Smooth muscle cell of the brain vasculature (primary cell): Measurements from ENCODE around the gene SPOCK1.

Source experiments
- DNase-seq: peaks from one replicate; pipeline ENCODE4 v3.0.0-alpha.2; 2012; ENCODE audit warnings: low read depth, low spot score

The SPOCK1 gene

DNA sequence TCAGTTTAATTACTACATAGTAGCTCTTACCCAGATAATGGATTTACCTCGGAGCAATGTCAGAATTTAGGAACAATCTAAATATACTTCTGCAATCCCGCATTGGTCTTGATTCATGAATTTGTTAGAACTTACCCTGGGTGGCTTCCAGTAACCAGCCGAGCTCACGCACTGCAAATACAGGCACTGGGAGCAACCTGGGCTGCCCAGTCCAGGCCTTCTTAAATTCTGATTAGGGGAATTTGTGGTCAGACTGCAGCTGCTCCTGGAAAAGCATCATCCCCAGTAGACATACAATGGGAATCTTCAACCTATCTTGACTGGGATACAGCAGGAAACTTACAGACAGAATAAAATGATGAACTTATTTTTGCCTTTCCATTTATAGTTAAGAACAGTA is 270.3 kb downstream of the SPOCK1 start:
- no peak for DNase-seq

DNA sequence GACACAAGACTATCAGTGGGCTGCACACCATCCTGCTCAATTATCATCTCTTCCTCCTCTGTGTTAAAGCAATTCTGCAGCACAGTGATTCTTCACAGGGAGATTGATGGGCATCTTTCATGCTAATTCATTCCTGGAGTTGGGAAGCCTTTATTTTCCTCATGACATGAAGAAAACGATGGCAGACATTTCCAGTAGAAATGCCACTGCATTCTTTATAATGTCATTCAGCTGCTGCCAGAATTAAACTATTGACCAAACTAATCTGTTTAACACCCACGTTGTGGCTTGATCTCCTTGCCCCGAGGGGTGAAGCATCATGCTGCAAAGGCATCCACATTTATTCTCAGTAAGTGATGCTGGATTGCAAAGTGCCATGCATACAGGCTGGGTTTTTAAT is 273.0 kb downstream of the SPOCK1 start:
- DNase-seq, result no peak

DNA sequence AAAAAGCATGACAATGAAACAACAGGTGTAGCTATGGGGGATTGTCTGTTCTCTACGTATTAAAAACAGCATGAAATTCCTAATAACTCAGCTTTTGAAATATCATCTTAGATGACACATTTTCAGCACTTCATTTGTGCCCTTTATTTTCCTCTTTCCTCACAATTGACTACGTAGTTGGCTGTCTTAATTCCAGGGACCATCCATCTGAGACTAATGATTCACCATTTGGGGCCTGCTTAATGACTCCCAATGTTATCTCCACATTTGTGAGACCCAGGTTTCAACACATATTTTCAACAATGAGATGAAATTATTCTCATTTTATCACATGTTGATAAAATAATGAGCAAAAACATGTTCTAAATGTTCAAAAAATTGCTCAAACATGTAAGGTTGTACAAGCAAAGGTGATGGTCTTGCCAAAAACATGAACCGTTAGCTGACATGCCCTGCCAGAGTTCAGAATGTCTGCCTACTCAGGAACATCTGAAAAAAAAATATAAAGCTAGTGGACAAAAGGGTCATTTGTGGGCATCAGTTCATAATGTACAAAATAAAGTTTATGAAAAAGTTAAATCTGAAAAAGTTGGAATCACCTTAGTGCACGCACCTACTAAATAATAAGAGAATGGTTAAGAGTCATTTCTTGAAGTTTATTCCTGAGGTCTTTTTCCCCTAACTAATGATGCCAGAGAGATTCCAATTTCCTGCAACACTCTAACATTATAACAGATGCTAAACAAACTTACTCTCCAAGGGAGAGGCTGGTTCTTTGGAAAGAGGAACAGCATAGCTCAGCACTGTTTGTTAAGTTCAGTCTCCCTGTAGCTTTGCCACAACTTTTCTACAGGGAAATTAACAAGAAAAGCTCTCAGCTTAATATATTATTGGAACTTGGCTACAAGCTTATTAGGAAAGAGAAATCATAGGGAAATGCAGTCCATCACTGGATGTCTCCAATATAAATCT is 275.5 kb downstream of the SPOCK1 start:
- DNase-seq, result no peak

DNA sequence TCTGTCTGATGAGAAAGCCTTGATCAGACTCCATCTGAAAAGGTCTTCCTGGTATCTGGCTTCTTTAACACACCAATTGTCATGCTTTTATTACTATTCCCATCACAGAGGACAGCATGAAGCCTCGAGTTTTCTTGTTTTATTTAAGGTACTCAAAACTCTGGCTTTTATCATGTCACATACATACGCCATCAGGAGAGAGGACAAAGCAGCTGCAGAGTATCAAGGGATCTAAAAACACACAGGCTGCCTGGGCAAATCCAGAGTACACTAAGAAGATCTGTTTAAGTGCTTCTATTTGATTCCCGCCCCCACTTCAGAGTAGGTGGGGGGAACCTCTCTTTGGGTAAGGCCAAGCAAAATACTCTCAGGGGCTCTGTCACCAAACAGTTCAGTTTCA is 277.2 kb downstream of the SPOCK1 start:
- DNase-seq, result no peak

DNA sequence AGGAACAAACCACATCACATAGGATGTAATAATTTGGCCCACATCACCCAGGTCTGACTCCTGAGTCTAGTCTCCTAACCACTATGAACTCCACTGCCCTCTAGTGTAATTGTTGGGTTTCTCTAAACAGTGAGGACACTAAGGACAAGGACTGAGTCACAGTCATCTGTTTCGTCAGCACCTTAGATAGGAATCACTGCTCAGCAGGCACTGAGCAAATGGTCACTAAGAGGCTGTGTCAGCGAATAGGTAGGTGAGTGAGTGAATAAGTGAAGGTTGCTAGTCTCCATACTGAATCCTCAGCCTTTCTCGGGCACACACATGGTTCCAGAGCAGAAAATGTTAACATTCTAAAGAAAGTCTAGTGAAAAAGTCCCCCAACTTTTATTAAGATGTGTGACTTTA is 278.6 kb downstream of the SPOCK1 start:
- no peak for DNase-seq

DNA sequence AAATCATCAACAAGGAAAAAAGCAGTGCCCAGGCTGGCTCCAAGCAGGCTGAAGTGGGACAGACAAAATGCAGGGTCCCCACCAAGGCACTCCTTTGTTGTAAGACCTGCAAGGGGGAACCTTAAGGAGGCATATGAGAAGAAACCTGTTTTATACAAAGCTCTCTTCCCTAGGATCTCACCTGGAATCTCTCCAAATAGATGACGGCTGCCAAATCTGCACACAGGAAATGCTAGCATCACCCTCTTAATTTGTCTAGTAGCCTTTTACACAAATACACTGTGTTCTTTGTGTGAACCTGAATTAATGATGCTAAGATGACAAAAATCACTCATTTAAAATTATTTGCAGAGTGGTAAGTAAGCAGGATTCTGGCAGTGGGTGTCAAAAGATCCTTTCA is 280.2 kb downstream of the SPOCK1 start:
- no peak for DNase-seq

GRCh38 chr5:137218471-137218870 is 280.7 kb downstream of the SPOCK1 start:
- DNase-seq, result no peak

GRCh38 chr5:137217599-137218200 is 281.4 kb downstream of the SPOCK1 start:
- no peak for DNase-seq

- no peak for DNase-seq
These were observed 282.0 kb downstream of the SPOCK1 start for GRCh38 chr5:137216976-137217598.

GRCh38 chr5:137215780-137216179 is 283.3 kb downstream of the SPOCK1 start:
- no peak for DNase-seq

DNA sequence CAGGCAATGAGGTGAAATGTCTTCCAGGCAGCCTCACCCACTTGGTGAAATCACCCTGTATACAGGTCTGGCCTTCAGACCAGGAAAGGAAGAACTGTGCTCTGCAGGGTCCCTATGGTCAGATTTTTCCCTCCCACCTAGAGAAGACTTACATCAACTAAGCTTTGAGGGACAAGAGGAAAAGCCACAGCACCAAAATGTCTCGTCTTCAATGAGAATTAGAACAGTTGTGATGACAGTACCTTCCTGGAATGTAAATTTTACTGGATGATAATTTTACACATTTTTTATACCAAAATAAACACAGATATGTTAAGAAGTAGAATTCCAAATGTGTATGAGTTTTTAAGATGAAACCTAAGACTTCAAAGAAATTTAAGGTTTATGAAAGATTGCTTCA is 283.9 kb downstream of the SPOCK1 start:
- DNase-seq, result no peak

DNA sequence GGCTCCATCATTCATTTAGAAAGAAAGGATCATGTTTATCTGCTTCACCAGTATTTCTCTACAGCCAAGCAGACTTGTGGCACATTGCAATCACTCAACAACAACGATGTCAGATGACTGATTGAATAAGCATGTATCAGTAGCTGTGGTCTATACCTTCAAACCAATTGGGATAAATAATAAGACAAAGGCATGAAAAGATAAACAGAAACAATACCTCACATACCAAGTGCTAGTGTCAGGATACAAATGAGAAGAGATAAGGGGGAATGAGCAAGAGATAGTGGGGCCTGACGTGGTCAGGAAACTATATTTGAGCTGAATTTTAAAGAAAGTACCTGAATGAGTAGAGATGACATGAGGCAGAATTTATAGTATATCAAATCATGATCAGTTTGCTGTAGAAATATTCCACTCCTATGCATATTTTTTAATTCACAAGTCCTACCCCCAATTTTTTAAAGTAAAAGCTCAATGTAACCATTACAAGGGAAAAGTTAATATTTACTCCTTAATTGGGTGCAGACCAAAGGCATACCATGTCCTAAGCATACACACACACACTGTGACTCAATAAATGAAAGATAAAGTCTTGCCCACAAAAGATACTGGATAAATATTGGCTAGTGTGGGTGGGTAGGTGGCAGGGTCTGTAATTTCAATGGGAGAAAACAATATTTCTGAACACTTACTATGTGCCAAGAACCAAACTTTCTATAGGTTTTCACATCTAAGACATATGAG is 284.5 kb downstream of the SPOCK1 start:
- no peak for DNase-seq

GRCh38 chr5:137212471-137212870 is 286.7 kb downstream of the SPOCK1 start:
- no peak for DNase-seq

DNA sequence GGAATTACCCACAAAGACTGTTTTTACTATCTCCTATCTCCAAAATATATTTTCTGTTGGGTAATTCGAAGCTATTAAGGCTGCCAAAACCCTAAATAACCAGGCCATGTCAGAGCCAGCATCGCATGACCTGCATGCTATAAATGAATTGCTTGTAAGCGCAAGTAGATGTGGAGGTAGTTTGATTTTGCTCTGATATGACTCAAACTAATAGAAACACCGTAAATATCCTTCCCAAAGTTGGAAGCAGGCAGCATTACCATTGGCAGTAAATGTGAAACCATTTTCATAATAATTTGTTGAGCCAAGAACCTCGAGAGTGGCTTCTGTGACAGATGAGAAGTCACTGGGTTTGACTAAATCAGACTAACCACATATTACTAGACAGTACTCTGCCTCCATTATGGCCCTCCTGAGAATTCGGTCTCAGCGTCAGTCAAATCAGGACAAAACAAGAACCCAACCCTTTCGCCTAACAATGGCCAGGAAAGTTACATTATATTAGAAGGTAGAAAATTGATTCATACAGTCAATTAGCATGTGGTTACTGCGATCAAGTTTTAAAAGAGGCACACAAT is 289.8 kb downstream of the SPOCK1 start:
- DNase-seq, result no peak

- DNase-seq, result no peak
These were observed 291.9 kb downstream of the SPOCK1 start for GRCh38 chr5:137207023-137207760.

DNA sequence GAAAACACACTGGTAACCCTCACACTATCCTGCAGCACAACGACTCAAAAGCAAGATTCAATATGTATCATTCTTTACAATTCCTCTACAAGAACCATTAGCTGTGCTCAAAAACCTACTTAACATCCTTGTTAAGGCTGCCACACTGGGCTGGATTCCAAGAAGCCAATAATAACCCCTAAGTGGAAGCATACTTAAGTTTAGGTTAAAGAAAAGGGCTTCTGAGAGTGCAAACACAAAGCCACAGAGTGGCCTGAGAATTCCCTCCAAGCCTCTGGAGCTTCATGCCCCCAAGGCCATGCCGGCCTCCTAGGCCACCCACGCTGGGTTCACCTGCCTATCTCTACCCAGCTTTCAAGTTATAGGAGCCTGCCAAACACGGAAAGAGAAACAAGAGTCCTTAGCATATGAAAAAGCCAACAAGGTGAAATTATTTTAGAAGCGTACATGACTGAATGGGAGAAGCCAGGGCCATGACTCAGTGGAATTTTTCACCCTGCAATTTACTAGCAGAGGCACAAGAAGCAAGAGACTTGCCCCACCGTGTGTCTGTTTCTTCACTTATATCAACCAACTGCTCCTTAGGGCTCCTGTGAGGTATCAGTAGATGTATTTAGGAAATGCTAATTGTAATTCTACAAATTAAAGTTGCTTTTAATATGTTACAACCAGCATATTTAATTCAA is 293.0 kb downstream of the SPOCK1 start:
- DNase-seq, result no peak

DNA sequence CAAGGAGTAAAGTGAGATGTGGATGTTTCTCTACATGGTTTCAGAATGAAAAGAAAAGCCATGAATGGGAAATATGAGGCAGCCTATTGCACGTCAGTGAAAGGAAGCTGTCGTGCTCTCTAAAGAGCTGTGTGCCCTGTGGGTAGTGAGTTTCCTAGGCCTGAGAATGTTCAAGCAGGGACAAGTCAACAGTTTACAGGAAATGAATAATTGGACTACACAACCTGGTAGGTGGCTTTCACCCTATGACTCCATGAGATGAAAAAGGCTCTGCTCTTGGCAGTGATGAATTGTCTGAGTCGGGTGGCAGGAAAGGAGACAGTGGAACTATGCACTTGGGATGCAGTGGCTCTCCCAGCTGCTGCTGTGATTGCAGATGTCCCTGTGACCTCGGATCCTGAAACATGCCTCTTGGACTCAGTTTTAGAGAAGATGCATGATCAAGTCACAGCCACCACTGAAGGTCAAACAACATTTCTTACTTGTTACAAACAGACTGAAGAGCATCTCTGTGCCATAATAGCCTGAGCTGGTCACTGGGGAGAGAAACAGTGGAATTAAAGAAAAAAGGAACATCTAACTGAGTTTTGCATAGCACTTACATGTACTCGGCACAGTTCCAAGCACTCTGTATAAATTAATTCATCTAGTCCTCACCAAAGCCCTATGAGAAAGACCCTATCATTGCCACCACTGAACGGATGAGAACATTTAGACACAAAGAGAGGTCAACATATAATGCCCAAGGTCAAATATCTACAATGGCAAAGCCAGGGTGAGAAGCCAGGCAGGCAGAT is 293.7 kb downstream of the SPOCK1 start:
- DNase-seq, result no peak

DNA sequence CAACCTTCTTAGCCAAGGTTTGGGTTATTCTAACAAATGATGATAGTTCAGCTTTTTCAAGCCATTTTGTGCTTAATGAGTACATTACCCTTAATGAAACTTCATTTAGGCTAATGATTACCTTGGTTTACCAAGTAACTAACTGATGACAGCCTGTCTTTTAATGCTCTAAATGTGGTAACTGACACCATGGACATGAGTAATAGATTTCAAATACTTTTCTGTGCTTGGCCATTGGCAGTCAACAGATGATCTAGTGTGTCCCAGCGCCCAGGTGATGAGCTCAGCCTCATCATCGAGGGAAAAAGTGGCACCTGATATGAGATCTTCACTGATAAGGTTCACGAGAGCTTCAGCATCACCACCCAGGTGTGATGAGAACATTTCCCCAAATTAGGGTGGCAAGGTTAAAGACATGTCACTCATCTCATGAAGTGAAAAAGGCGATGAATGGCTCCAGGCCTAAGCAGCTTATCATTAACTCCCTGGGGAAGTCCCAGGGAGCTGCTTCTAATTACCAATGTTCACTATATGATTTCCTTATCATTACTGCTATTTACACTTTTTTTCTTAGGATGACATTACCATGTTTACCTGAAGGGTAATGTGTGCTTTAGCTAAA is 296.0 kb downstream of the SPOCK1 start:
- no peak for DNase-seq

- DNase-seq, result no peak
These were observed 297.2 kb downstream of the SPOCK1 start for GRCh38 chr5:137201876-137202275.
